ENCODE results near the gene BCAP31. TPM values are rescaled to one million over a fixed set of nuclear protein-coding genes. Genes with fewer than 3 reads are reported as not detected.

BCAP31 gene
- total and polyA plus RNA-seq, 2 donors (not counting 1 experiment from before 2014, with no cell fraction given) = 59.5 to 117 TPM

GRCh38 chrX:153728951-153729631 lies 4.9 kb upstream of the BCAP31 start:
- Histone ChIP-seq H3K36me3 (replicated peaks in 1 of 2; ENCODE audit: control extremely low read depth in 1 of 2, control insufficient read depth in 1 of 2, extremely low read depth in 1 of 2, insufficient read depth in 2 of 2, low read length in 1 of 2) (peaks cover 0 to 14% of the 10 kb centered on the region in 2 experiments), H3K4me3 (ENCODE audit: control extremely low read depth in 1 of 5, extremely low read depth in 1 of 5, insufficient read depth in 1 of 5, low read depth in 2 of 5, low read length in 4 of 5) (no peak overlapping the region), H3K27me3 (replicated peaks in 1 of 4; ENCODE audit: control extremely low read depth in 1 of 4, control insufficient read depth in 3 of 4, insufficient read depth in 4 of 4, low read length in 3 of 4) (no peaks in the 10 kb centered on the region), H3K9me3 (ENCODE audit: control extremely low read depth in 1 of 3, control insufficient read depth in 2 of 3, insufficient read depth in 1 of 3, low read length in 2 of 3) (peaks cover 0 to 3% (median 0%) of the 10 kb centered on the region in 3 donors), H3K4me2 (replicated peaks; ENCODE audit: low read depth, low read length, poor library complexity, severe bottlenecking) (no peak overlapping the region), H3K9ac (ENCODE audit: low read length) (no peak overlapping the region), H3K27ac (ENCODE audit: low read length in 2 of 2) (no peak overlapping the region), H4K20me1 (ENCODE audit: control insufficient read depth, insufficient read depth, low read length, poor library complexity, severe bottlenecking) (no peaks in the 10 kb centered on the region), H3K79me2 (ENCODE audit: control insufficient read depth, insufficient read depth, low read length) (peaks cover 50% of the 10 kb centered on the region), H2AFZ (ENCODE audit: insufficient read depth, low read depth, low read length, poor library complexity, severe bottlenecking) (no peak overlapping the region), H3K4me1 (ENCODE audit: control insufficient read depth in 2 of 2, insufficient read depth in 2 of 2, low read length in 2 of 2) (peaks cover 27 to 32% of the 10 kb centered on the region in 2 donors)
- no peaks in the 10 kb centered on the region for H3K27me3 Mint-ChIP-seq
- H3K9me3 Mint-ChIP-seq (ENCODE audit: insufficient read depth) = no peaks in the 10 kb centered on the region
- 92% methylated on average over 10 of the region's 23 CpGs for WGBS (ENCODE audit: insufficient coverage)
- POLR2A ChIA-PET = no interaction called here
- no peak overlapping the region for H3K4me3 Mint-ChIP-seq
- CTCF ChIA-PET = no interaction called here
- DNase-seq = no peak
- ATAC-seq (ENCODE audit: low read depth) = no peak
- H3K27ac Mint-ChIP-seq = no peak overlapping the region
- intact Hi-C loops (cut with micrococcal nuclease) = no loop called here
- no peak for TF ChIP-seq CTCF (IDR thresholded peaks at IDR 0.05)
- TF ChIP-seq EZH2 (IDR thresholded peaks at IDR 0.05; ENCODE audit: borderline replicate concordance, insufficient read depth, low read depth, low read length, poor library complexity, severe bottlenecking) = no peak
- peaks cover 38% of the 10 kb centered on the region for H3K4me1 Mint-ChIP-seq

- intact Hi-C loops (cut with micrococcal nuclease) = no loop called here
- ChIA-PET POLR2A (no interaction called here), CTCF (interaction anchor here (1.3 to 1.6 kb wide), 2 partner anchors 8 to 41 kb away, joined by 3 to 4 read pairs; partner anchors contain the start of gene SLC6A8)
- no peak overlapping the region for H3K9ac ChIP-seq (ENCODE audit: low read length)
- H3K27me3 ChIP-seq (replicated peaks in 1 of 4; ENCODE audit: control extremely low read depth in 1 of 4, control insufficient read depth in 3 of 4, insufficient read depth in 4 of 4, low read length in 3 of 4) = no peaks in the 10 kb centered on the region
- H2AFZ ChIP-seq (ENCODE audit: insufficient read depth, low read depth, low read length, poor library complexity, severe bottlenecking) = no peak overlapping the region
- H3K4me3 ChIP-seq (ENCODE audit: control extremely low read depth in 1 of 5, extremely low read depth in 1 of 5, insufficient read depth in 1 of 5, low read depth in 2 of 5, low read length in 4 of 5) = no peak overlapping the region
- peaks cover 0 to 3% (median 0%) of the 10 kb centered on the region in 3 donors for H3K9me3 ChIP-seq (ENCODE audit: control extremely low read depth in 1 of 3, control insufficient read depth in 2 of 3, insufficient read depth in 1 of 3, low read length in 2 of 3)
- peaks cover 0 to 12% of the 10 kb centered on the region in 2 experiments for H3K36me3 ChIP-seq (replicated peaks in 1 of 2; ENCODE audit: control extremely low read depth in 1 of 2, control insufficient read depth in 1 of 2, extremely low read depth in 1 of 2, insufficient read depth in 2 of 2, low read length in 1 of 2)
- DNase-seq = no peak
- no peak for TF ChIP-seq CTCF (IDR thresholded peaks at IDR 0.05)
- Mint-ChIP-seq H3K27me3 (no peaks in the 10 kb centered on the region), H3K4me1 (peaks cover 41% of the 10 kb centered on the region), H3K9me3 (ENCODE audit: insufficient read depth) (no peaks in the 10 kb centered on the region), H3K27ac (peak overlapping the region; percentile 41), H3K4me3 (no peak overlapping the region)
- no peak overlapping the region for H3K27ac ChIP-seq (ENCODE audit: low read length in 2 of 2)
- 100% methylated on average over 1 of the region's 6 CpGs for WGBS (ENCODE audit: insufficient coverage)
- peak overlapping the region; percentile 75 for H3K4me2 ChIP-seq (replicated peaks; ENCODE audit: low read depth, low read length, poor library complexity, severe bottlenecking)
- no peak for ATAC-seq (ENCODE audit: low read depth)
- peaks cover 27 to 35% of the 10 kb centered on the region in 2 donors for H3K4me1 ChIP-seq (ENCODE audit: control insufficient read depth in 2 of 2, insufficient read depth in 2 of 2, low read length in 2 of 2)
- H3K79me2 ChIP-seq (ENCODE audit: control insufficient read depth, insufficient read depth, low read length) = peaks cover 47% of the 10 kb centered on the region
- peaks cover 3% of the 10 kb centered on the region for H4K20me1 ChIP-seq (ENCODE audit: control insufficient read depth, insufficient read depth, low read length, poor library complexity, severe bottlenecking)
These were observed 3.9 kb upstream of the BCAP31 start for GRCh38 chrX:153728095-153728494.
